Left forelimb (tissue), 1 donor: ENCODE data around the gene NANOGP8.
"Not testable (repeated sequence)": the region's sequence is repeated elsewhere in the genome, so short reads cannot be mapped to it uniquely, and the experiment has no call there.

Experiments used
- DNase-seq: peaks from one replicate; pipeline ENCODE4 v3.0.0-alpha.2; 2018; ENCODE audit warnings: low spot score

NANOGP8 gene

GRCh38 chr15:35085176-35085919, at the start of gene NANOGP8:
Gene NANOGP8, minus strand, starts transcription at chr15:35085295. Its CDS starts 185 bp downstream, at chr15:35085110.
- DNase-seq, result not testable (repeated sequence)

DNA sequence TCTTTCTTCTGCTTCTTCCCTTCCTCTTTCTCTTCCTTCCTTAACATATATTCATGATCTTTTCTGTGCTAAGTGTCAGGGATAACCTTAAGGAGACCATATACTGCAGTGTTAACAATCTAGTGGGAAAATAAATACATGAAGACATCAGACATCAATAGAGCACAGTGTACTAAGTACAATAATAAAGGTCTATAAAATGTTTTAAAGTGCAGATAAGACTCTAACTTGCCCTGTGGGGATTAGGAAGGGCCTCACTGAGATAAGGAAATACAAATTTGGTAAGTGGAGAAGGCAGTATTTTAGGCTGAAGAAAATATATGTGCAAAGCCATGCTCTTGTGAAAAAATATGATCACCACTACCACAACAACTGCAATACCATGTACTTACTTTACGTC, 49.2 kb upstream of the NANOGP8 start:
- DNase-seq, result no peak

GRCh38 chr15:35130245-35130644, 45.1 kb upstream of the NANOGP8 start:
- no peak for DNase-seq

- no peak for DNase-seq
These were observed 44.3 kb upstream of the NANOGP8 start for GRCh38 chr15:35129361-35129760.

GRCh38 chr15:35127717-35128116, 42.6 kb upstream of the NANOGP8 start:
- DNase-seq, result no peak

GRCh38 chr15:35126236-35126635, 41.1 kb upstream of the NANOGP8 start:
- no peak for DNase-seq

GRCh38 chr15:35123743-35124142, 38.6 kb upstream of the NANOGP8 start:
- DNase-seq, result no peak

DNA sequence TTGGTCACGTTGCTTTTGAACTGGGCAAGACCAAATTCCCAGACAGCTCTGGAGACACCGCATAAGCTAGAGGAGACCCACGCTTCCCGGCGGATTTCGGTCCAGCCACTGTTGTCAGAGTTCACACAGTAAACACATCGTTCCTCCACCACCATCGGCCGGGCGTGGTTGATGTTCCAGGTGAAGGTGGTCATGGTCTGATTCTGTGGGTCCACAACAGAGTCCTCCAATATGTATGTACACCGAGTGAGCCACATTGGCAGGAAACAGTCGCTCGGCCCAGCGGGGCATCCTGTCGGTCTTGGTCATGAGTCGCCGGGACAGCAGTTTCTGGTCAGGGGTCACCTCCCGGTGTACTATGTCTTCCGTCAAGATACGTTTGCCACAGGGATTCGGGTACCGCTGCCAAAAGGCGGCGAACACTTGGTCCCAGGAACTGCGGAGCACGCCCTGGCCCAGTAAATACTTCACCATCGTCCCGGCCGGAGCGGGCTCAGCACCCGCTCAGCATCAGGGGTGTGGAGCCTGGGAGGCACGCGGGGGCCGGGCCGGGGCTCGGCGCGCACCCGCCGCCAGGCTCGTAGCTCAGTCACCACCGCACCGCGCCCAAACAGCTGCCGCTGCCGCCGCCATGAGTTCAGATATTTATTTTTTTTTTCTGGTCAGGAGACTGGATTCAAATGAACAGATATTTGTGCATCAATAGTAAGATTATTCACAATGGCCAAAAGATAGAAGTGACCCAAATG, 36.7 kb upstream of the NANOGP8 start:
- DNase-seq, result no peak

DNA sequence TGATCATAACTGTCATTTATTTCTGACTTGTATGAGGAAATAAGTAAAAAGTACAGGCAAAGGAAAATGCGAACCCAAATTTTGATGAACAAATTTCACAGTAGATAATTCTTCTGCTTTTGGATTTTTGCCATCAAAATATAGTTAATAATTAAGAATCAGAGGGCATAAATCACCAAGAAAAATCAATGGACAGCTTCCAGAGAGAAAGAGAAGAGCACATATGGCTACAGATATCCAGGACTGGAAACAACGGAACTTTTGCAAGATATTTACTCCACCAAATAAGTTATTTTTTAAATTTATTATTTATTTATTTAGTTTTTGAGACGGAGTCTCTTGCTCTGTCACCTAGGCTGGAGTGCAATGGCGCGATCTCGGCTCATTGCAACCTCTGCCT, 35.1 kb upstream of the NANOGP8 start:
- DNase-seq, result no peak

- DNase-seq, result no peak
These were observed 33.9 kb upstream of the NANOGP8 start for GRCh38 chr15:35118960-35119359.

GRCh38 chr15:35117543-35118265, 32.6 kb upstream of the NANOGP8 start:
- DNase-seq, result no peak

DNA sequence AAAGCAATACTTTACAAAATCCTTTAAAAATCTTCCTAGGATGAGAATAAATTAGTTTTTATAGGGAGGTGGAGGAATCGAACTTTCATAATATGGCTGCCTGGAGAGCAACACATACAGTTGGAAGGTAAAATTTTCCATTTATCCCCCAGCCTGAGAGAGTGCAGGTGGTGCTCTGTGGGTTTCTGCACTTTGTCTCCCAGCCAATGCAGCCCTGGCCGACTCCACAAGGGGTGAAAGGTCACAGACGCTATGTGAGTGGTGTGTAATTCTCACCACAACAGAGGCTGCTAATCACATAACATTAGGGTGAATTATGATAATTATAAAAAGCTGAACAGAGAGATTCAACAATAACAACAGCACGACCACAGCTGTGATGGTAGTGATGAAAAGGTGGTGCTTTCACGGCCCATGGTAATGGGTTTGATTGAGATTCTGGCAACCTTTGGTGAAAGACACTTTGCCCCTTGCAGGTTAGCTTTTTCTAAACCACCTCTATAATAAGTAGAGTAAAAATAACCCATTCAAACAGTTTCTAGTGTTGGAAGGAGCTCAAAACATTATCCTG, 30.1 kb upstream of the NANOGP8 start:
- no peak for DNase-seq

DNA sequence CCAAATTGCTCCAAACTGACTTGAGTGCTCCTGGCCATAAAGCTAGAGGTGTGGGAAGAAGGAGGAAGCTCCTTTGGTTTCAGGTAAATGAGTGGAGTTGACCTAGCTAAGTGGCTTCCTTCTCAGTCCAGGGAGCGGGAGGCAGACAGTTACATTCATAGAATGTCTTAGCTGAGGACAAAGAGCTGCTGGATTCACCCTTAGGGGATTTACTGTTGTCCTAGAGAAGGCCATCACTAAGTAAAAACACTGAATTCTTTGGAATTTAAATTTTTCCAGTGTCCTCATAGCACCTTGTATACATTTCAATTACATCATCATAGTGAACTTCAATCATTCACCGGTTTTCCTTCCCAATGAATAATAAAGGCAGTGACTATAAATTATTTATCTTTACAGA, 27.3 kb upstream of the NANOGP8 start:
- DNase-seq, result no peak

DNA sequence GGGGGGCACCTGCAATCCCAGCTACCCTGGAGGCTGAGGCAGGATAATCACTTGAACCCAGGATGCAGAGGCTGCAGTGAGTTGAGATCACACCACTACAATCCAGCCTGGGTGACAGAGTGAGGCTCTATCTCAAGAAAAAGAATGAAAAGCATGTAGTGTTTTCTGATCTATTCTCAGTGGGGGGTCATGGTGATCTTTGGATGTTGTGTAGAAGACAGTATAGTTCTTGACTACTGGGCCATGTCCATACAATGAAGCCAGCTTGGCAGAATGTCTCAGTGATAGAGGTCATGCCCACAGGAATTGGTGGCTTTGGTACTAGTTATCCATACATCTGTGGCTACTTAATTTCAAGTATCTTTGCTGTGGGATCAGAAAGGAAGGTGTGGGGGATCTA, 26.8 kb upstream of the NANOGP8 start:
- no peak for DNase-seq

DNA sequence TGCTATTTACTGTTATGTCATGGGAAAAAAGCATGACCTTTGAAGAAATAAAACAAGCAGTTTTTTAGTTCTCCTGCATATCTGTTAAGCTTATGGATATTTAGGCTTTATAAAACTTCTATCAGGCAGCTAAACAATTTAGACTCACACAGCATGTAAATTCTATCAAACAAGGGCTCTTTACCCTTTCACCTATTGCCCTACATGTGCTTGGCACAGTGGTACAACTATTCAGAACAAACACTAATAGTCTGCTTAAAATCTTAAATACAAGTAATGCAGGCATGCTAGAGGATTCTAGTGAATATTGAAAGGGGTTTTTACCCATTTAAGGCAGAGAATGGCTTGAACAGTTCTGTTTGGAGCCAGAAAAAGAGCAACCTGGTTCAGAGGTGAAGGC, 23.4 kb upstream of the NANOGP8 start:
- DNase-seq, result no peak

GRCh38 chr15:35107561-35107960, 22.5 kb upstream of the NANOGP8 start:
- DNase-seq, result no peak

DNA sequence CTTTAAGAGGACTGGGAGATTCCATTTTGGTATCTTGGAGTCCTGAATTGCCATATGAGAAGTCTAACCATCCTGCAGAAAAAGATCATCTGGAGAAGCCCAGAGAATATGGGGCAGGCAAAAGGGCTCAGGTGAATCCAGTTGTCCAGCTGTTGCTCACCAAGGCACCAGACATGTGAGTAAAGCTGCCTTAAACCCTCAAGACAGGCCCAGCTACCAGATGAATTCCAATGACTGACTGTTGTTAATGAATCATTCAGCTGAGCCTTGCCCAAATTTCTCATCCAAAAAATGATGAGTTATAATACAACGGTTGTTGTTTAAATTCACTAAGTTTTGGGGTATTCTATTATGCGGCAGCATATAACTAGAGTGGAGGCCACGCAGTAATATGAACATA, 22.0 kb upstream of the NANOGP8 start:
- no peak for DNase-seq

- DNase-seq, result no peak
These were observed 19.5 kb upstream of the NANOGP8 start for GRCh38 chr15:35104526-35105147.

DNA sequence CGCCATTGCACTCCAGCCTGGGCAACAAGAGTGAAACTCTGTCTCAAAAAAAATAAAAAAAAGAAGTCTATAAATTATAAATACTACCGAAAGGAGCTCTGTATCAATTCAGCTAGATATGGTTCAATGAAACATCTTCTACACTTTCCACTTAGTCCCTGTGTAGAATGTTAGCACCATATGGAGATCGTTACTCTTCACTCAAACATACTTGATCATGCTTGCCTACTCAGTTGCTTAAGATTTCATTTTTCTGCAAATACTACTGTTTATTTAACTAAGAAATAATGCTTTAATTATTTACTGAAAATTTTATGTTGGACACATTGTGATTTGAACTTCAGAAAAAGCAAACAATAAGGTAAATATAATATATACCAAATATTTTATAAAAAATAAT, 17.1 kb upstream of the NANOGP8 start:
- no peak for DNase-seq

GRCh38 chr15:35101335-35101734, 16.2 kb upstream of the NANOGP8 start:
- no peak for DNase-seq

DNA sequence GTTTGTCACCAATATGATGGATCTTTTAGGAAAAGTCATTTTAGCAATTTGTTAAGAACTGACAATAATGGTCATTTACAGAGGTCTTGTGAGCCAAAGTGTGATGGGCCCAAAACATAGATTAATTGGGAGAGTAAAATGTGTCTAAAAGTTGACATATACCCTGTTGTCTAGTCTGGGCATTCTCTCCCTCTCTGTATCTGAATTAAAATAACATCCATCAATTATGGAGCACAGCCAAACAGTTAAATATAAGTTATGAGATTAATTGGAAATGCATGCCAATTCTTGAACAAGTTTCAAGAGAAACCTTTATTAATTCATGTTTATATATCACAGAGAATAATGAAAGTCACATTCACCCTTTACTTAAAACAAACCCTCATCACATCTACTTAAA, 13.6 kb upstream of the NANOGP8 start:
- DNase-seq, result no peak

- no peak for DNase-seq
These were observed 10.8 kb upstream of the NANOGP8 start for GRCh38 chr15:35095941-35096340.
